Right lobe of liver (tissue), 4 donors: ENCODE data around the gene BACH2.

Experiments
- CTCF ChIP-seq, 4 donors: fragments of 200-600 bp in 3 of 4; fragments of 450-650 bp in 1 of 4; IDR thresholded peaks; one replicate each; pipeline versions ENCODE4 v1.5.1 to v1.8.0; 2016 to 2022; ENCODE audit warnings: antibody characterized with exemption in 4 of 4, mild to moderate bottlenecking in 2 of 4
- POLR2A ChIP-seq: fragments of 450-650 bp; IDR thresholded peaks from one replicate; pipeline ENCODE4 v1.6.1; 2017; ENCODE audit warnings: antibody characterized with exemption, mild to moderate bottlenecking
- donor health status: DM: no; HTN: no; CAD: no.
- donor health status: DM: no; HTN: no; CAD: no.
- donor health status: DM: no; HTN: yes; CAD: no.

GRCh38 chr6:90020746-90021145, 275.9 kb downstream of the BACH2 start:
- TF ChIP-seq CTCF (IDR thresholded peaks at IDR 0.05) (no peak), POLR2A (no peak)
